Occipital lobe (tissue), 2 donors: ENCODE results near the gene GSPT2. TPM values are rescaled to one million over a fixed set of nuclear protein-coding genes. Genes with fewer than 3 reads are reported as not detected.
"Not testable (repeated sequence)": the region's sequence is repeated elsewhere in the genome, so short reads cannot be mapped to it uniquely, and the experiment has no call there.

Experiments used
- DNase-seq: peaks from one replicate; lab custom pipeline; 2025; lab: John Stamatoyannopoulos, UW
- total RNA-seq: library from RNA; depleted of rRNA; stranded (reverse); fragments of >200 nt; gene quantifications from one replicate; pipeline ENCODE4 v1.2.3, GENCODE V29; 2014

Gene GSPT2
- total RNA-seq = 15.8 TPM

DNA sequence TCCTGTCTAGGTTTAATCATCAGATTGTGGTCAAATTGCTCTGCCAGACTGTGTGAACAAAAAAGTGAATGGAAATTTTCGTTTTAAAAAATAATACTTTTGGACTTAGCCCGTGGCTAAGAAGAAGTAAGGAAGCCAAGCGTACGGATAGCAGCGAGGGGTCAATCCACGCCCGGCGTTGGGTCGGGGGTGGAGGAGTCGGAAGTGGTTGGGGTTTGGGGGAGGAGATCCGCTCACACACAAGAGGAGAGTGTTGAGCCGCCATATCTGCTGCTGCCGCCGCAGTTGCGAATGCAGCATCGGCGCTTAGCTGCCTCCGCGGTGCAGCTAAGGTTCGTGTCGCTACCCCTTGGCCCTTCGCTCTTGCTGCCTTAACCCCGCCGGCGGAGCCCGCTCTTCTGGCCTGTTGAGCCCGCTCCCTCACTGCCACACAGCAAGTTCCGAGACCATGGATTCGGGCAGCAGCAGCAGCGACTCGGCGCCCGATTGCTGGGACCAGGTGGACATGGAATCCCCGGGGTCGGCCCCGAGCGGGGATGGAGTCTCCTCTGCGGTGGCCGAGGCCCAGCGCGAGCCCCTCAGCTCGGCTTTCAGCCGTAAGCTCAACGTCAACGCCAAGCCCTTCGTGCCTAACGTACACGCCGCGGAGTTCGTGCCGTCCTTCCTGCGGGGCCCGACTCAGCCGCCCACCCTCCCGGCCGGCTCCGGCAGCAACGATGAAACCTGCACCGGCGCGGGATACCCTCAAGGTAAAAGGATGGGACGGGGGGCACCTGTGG, at the start of gene GSPT2:
TSS of gene GSPT2 (plus strand) at position 264 of the 779 bp plus-strand sequence. CDS start at position 449, 185 bp downstream.
- DNase-seq = peak; percentile 48

DNA sequence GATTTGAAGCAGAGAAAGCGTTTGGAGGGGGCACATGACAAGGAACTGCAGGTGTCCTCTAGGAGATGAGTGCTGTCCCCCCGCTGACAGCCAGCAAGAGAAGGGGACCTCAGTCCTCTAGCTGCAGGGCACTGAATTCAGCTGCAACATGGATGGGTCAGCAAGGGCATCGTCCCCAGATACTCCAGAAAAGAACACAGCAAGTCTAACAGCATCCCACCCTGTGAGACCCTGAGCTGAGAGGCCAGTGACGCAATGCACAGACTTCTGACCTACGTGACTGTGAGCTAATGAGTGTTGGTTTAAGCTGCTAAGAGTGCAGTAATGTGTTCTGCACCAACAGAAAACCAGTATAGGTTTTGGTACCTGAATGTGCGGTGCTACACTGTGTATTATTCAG, 49.0 kb upstream of the GSPT2 start:
- no peak for DNase-seq

DNA sequence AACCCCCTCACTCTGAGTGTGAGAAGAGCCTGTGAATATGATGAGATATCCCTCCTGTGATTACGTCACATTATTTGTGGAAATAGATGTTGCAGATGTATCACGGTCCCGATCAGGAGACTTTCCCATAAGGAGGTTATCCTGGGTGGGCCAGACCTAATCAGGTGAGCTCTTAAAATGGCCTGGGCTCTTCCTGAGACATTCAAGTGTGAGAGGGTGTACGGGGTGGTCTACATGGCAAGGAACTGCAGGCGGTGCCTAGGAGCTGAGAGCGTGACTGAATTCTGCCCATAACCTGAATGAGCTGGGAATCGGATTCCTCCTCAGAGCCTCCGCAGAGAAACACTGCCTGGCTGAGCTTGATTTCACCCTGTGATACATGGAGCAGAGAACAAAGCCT, 45.8 kb upstream of the GSPT2 start:
- DNase-seq = no peak

DNA sequence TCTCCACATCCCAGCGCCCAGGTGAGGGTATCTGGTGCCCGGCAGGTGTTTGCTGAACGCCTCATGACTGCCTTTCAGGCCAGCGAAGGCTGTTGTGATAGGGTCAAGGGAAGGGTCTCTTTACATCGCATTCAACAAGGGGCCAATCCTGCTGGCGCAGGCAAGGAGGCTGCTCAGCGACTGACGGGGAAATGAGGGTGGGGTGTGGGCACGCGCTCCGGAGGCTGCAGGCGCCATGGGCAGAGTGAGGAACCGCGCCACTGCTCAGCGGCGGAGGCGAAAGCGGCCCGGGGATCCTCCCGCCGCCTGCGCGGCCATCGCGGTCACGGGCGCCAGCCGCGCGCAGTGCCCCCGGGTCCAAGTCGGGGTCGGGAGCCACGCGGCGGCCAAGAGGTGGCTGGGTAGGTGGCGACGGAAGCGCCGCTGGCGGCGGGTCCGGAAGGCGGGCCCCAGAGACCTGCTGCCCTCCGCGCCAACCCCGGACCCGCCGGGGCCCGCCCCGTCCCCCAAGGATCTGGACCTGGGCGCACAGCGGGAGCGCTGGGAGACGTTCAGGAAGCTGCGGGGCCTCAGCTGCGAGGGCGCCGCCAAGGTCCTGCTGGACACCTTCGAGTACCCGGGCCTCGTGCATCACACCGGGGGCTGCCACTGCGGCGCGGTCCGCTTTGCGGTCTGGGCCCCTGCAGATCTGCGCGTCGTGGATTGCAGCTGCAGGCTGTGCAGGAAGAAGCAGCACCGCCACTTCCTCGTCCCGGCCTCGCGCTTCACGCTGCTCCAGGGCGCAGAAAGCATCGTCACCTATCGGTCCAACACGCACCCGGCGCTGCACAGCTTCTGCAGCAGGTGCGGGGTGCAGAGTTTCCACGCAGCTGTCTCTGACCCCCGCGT, 32.7 kb upstream of the GSPT2 start, which contains the start of gene CENPVL1:
TSS of gene CENPVL1 (plus strand) at position 236 of the 888 bp plus-strand sequence. CDS start at position 236, 0 bp downstream.
- DNase-seq = not testable (repeated sequence)

DNA sequence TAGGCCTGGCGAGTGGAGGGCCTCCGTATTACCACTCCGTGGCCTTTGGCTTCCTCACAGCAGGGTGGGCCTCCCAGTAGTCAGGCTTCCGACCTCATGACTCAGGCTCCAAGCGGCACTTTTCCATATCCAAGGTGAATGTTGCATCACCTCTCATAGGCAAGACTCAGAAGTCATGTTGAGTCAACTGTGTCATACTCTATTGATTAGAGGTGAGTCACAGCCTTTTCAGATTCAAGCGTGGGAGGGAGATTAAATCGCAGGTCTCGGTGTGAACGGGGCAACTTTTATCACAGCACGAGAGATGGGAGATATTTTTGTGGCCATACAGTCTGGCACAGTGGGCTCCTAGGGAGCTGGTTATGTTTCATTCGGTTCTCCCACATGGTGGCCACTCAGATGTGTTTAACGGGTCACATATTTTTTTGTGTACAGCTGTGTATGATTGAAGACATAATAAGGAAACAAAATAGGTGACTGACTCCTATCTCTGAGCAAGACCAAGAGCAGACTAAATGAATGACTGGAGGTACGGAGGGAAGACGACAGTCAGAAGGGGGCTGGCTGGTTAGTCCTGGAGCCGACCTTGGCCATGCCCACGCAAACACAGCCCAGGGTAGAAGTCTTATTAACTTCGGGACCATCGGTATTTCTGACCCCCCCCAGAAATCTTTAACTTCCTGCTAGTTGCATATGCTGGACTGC, 30.1 kb upstream of the GSPT2 start:
- not testable (repeated sequence) for DNase-seq

DNA sequence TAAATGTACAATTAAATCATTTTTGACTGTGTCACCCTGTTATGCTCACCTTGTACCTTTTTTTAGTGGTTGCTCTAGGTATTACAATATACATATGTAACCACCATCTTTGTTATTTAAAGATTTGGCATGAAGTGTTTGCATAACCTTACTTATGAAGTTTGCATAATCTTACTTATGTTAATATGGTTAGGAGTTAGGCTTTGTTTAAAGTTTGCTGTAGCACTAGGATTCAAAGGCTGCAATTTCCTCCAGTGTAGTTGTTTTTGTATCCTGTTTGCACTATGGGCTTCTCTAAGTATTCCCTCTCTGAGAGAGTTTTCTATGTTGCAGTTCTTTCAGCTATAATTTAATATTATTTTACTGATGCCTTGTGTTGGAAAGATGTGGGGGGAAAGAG, 15.0 kb upstream of the GSPT2 start:
- no peak for DNase-seq

DNA sequence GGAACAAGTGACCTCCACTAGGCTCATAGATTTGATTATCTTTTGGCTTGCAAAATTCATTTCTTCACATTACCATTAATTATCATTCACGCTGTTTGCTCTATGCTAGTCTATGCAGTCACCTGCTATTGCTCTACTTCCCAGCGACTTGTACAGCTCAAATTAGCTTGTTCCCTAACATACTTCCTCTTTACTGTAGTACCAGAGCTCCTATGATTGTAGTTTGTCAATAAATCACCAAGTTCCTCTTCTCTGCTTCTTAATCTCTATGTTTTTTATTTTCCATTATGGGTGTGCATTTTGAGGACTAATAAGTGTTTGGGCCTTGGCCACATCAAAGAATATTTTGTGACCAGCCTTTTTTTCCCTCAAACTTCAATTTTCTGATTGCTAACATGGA, 6.2 kb upstream of the GSPT2 start:
- no peak for DNase-seq

DNA sequence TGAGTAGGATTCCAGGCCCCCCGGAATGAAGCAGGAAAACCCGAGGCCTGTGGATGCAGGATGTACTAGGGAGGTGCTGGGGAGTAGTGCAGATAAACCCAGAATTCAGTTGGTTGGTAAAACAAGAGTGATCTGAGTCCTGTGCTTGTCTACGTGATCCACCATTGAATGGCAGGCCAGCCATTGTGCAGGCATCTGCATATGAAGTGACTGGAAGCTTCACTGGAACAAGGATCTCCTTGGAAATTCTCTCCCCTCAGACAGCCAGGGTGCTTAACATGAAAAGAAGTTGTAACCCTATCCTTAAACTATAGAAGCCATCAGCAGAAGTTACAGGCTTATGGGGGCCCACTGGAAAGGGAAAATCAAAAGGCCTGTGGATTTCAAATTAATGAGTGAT, 656 bp upstream of the GSPT2 start:
- no peak for DNase-seq

DNA sequence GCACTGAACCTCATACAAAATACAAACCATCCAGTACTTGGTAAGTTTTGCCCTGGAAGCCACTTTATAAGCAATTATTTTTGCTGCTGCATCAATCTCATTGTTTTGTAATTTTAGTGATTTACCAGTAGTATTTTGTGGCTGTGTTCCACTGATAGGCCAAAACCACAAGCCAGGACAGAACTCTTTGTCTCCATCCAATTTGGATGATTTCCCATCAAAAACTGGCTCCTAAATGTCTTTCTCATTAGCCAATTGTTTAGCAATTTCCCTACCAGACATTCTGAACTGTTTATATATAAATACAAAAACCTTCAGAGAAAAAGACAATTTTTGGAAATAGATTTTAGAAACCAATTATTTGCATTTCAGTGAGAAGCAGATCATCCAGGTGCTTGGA, 4.4 kb downstream of the GSPT2 start:
- DNase-seq = no peak

DNA sequence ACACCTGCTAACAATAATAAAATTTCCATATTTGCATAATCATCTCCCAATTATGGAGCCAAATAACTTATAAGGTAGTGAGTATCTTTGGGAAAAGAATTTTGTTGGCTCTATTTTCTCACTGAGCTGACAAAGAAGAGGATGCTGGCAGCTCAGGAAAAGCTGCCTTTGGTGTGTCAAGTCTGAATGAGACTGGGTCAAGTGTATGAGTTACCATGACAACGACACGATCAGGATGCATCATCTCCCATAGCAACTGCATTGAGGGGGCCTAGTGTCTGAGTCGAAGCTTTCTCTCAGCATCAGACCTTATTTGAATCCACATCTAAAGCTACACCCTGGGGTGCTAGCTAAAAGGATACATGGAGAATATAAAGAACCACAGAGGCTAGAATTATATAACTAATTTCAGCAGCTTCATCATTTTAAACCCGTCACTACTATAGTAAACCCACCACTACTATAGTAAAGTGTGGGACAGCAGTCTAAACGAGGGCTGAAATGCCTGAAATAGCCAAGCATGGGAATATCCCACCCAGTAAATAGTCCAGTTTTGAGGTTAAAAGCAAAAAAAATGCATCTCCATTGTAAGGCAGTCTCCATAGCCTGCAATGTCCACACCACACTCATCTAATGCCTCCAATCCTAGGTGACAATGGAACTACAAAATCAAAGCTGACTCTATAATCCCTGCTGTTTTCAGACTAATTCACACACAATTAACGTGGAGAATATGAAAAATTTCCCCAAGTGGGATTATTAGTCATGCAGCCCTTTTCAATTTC, 16.0 kb downstream of the GSPT2 start:
- peak; percentile 2 for DNase-seq

DNA sequence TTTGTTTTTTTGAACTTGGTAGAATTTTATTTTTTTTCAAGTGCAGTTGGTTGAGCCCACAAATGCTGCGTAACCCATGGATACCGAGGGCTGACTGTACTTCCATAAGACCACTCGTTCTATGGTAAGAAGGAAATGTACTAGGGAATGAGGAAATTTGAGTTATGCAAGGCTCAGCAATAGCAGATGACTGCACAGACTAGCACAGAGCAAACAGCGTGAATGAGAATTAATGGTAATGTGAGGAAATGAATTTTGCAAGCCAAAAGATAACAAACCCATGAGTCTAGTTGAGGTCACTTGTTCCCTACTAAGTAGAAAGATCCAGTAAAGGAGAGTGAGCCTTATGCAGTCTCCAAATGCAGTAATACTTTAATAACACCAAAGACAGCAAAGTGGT, 17.4 kb downstream of the GSPT2 start:
- DNase-seq = no peak

DNA sequence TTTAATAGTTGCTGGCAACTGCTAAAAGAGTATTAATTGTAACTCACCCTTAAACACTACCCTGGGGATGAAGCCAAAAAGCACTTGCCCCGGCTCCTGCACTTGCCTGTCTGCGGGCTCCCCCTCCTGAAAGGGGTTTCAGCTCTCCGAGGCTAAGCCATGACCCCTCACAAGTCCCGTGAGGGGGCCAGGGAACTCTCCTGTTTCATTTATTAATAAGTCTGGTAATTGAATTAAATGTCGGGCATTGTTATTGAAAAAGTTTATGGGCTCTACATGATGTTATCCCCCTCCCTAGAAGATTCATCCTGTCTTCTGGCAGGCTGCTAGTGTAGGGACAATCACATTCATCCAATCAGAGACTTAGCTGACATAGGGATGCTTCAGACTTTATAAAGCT, 23.3 kb downstream of the GSPT2 start:
- DNase-seq = no peak

DNA sequence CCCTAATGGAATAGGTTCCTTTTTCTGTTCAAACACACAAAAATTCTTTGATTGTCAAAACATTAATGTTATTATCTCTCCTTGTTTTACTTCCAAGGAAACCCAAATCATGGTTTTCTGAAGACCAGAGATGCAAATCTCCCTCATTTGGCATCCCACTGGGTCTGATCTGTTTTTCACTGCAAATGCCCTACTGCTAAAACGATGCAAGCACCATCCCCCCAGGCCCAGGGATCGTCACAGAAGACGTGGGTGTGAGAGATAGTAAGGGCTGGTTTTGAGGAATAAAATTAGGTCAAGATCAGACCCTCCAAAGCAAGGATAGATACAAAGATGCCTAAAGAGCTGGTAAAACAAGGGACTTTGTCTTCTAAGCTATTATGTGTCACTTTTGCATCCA, 33.6 kb downstream of the GSPT2 start:
- DNase-seq = no peak

DNA sequence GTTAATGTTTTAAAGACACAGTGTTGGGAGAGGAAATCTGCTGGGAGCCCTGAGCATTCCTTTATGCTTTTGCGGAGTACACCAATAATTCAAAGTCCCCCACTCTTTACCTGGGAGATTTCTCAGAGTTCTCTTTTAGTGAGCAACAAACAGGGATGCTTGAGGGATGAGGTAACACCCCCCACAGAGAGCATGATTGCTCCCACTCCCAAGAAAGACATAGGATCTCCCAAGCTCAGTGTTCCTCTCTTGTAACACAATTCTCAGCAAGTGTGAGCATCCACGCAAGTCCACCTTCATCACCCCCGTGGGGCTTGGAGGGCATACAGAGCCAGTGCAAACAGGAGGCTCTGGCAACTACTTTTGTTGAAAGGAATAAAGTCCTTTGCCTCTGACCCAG, 36.1 kb downstream of the GSPT2 start:
- no peak for DNase-seq

DNA sequence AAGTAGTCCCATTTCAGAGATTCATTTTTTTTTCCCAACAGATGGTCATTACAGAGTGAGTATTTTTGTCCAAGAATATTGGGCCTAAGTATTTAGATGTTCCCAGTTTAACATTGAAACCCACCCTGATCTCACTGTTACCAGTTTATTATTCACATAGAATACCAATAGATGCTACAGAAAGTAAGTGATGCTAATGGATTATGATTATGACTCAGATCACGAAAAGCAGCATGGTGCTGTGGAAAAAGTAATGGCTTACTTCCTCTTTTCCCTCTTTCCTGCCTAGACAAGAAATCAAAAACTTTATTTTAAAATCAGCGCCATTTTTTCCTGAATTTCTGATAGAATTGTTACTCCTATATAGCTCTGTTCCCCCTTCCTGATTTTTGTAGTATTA, 51.9 kb downstream of the GSPT2 start:
- no peak for DNase-seq

Other genes starting within 250 kb of the GSPT2 start
- 95.8 TPM for gene NUDT11, start 246.8 kb upstream of the GSPT2 start, total RNA-seq
- gene CENPVL3, start 124.5 kb upstream of the GSPT2 start, total RNA-seq = 0.47 TPM
- gene CENPVL2, start 60.6 kb upstream of the GSPT2 start, total RNA-seq = 1.7 TPM
- gene CENPVL1, start 32.9 kb upstream of the GSPT2 start, total RNA-seq = 1.7 TPM
- 82.7 TPM for gene MAGED1, start 150.2 kb downstream of the GSPT2 start, total RNA-seq